ENCODE measurements around the gene COL1A2.

DNA sequence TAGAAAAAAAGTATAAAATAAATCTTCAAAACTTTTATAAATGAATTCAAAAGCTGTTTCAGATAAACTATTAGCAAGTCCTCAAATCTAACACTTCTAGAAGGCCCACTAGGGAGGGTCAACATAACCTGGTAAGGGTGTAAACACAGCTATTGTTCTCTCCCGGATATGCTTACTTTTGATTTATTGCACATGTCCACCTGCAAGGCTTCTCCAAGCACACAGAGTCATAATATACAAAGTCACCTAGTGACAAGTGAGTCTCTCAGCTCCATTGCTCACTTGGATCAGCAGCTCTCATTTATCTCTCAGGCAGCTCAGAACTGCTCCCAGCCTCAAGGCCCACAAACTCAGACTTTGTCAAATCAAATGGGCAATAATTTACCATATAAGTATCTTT, 44.0 kb upstream of the COL1A2 start:
- TF ChIP-seq, protein P1, sequence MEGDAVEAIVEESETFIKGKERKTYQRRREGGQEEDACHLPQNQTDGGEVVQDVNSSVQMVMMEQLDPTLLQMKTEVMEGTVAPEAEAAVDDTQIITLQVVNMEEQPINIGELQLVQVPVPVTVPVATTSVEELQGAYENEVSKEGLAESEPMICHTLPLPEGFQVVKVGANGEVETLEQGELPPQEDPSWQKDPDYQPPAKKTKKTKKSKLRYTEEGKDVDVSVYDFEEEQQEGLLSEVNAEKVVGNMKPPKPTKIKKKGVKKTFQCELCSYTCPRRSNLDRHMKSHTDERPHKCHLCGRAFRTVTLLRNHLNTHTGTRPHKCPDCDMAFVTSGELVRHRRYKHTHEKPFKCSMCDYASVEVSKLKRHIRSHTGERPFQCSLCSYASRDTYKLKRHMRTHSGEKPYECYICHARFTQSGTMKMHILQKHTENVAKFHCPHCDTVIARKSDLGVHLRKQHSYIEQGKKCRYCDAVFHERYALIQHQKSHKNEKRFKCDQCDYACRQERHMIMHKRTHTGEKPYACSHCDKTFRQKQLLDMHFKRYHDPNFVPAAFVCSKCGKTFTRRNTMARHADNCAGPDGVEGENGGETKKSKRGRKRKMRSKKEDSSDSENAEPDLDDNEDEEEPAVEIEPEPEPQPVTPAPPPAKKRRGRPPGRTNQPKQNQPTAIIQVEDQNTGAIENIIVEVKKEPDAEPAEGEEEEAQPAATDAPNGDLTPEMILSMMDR (conservative IDR thresholded peaks at IDR 0.05; ENCODE audit: low read depth, low read length): no peak
- no peak for TF ChIP-seq EZH2 (IDR thresholded peaks at IDR 0.05; ENCODE audit: borderline replicate concordance, low read depth, low read length, poor library complexity, severe bottlenecking)
